Osteoblast (primary cell): ENCODE results near the gene BSG. TPM values are rescaled to one million over a fixed set of nuclear protein-coding genes. Genes with fewer than 3 reads are reported as not detected.

Experiments used
- DNase-seq: peaks from one replicate; pipeline ENCODE4 v3.0.0; 2011; ENCODE audit warnings: low spot score, mixed read lengths; ENCODE audit not compliant: insufficient read length; ENCODE audit errors: missing footprints
- H2AFZ ChIP-seq: 2 replicates; pipeline ENCODE4 v1.6.0; 2011; ENCODE audit warnings: mild to moderate bottlenecking, low read length
- H3K27ac ChIP-seq: 2 replicates; pipeline ENCODE4 v1.5.1; 2011; ENCODE audit warnings: mild to moderate bottlenecking, low read depth, low read length, moderate library complexity
- H3K27me3 ChIP-seq: 2 replicates; pipeline ENCODE4 v1.6.0; 2012; ENCODE audit warnings: mild to moderate bottlenecking, control low read depth, inconsistent platforms, low read length, moderate library complexity; ENCODE audit not compliant: insufficient read depth
- H3K36me3 ChIP-seq: 2 replicates; pipeline ENCODE4 v1.5.1; 2011; ENCODE audit warnings: mild to moderate bottlenecking, low read length, control low read depth, moderate library complexity; ENCODE audit not compliant: insufficient read depth
- H3K4me1 ChIP-seq: 2 replicates; pipeline ENCODE4 v1.5.1; 2011; ENCODE audit warnings: mild to moderate bottlenecking, low read length, control low read depth, moderate library complexity; ENCODE audit not compliant: insufficient read depth
- H3K4me2 ChIP-seq: 2 replicates; pipeline ENCODE4 v1.6.0; 2011; ENCODE audit warnings: mild to moderate bottlenecking, low read length; ENCODE audit not compliant: insufficient read depth
- H3K4me3 ChIP-seq: fragments of 200-600 bp; sonication (generic); 3 replicates; pipeline ENCODE4 v1.5.1; 2012; ENCODE audit warnings: mild to moderate bottlenecking, low read length, inconsistent platforms; ENCODE audit not compliant: insufficient read depth
- H3K79me2 ChIP-seq: 2 replicates; pipeline ENCODE4 v1.6.0; 2012; ENCODE audit warnings: mild to moderate bottlenecking, low read length, control low read depth, inconsistent platforms; ENCODE audit not compliant: insufficient read depth
- H3K9me3 ChIP-seq: 2 replicates; pipeline ENCODE4 v1.5.1; 2011; ENCODE audit warnings: low read depth, low read length, control low read depth
- H4K20me1 ChIP-seq: 2 replicates; pipeline ENCODE4 v1.6.0; 2012; ENCODE audit warnings: mild to moderate bottlenecking, low read length, control low read depth; ENCODE audit not compliant: insufficient read depth
- total RNA-seq: library from RNA; depleted of rRNA; stranded (reverse); fragments of >200 nt; gene quantifications from 2 replicates; pipeline ENCODE4 v1.2.3, GENCODE V29; 2012
- TF ChIP-seq, protein P1 (sequence below): IDR thresholded peaks from 2 replicates; pipeline ENCODE4 v1.5.1; 2011; ENCODE audit warnings: mild to moderate bottlenecking, low read depth, low read length, moderate library complexity; ENCODE audit errors: extremely low read depth

Gene BSG
- total RNA-seq, 1 donor, result 273 TPM

DNA sequence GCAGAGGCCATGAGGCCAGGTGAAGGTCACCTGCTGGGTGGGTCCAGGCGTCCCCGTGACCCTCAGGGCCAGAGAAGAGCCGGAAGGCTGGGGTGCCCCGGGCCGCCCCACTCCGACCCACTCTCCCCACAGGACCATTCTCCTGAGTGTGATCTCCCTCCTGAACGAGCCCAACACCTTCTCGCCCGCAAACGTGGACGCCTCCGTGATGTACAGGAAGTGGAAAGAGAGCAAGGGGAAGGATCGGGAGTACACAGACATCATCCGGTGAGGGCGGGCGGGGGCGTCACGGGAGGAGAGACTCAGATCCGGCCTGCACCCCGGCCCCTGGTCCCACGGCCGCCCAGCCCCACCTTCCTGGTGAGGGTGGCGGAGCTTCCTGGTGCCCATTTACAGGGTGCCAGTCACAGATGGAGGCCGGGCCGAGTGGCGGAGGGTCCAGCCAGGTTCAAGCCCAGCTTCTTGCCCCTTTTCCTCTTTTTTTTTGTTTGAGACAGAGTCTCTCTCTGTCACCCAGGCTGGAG, 35.5 kb upstream of the BSG start:
- peaks cover 66% of the 10 kb centered on the region for H3K79me2 ChIP-seq
- no peak overlapping the region for H2AFZ ChIP-seq
- H3K27ac ChIP-seq, result no peak overlapping the region
- no peak overlapping the region for H3K4me2 ChIP-seq
- H4K20me1 ChIP-seq, result peaks cover 50% of the 10 kb centered on the region
- TF ChIP-seq, protein P1, sequence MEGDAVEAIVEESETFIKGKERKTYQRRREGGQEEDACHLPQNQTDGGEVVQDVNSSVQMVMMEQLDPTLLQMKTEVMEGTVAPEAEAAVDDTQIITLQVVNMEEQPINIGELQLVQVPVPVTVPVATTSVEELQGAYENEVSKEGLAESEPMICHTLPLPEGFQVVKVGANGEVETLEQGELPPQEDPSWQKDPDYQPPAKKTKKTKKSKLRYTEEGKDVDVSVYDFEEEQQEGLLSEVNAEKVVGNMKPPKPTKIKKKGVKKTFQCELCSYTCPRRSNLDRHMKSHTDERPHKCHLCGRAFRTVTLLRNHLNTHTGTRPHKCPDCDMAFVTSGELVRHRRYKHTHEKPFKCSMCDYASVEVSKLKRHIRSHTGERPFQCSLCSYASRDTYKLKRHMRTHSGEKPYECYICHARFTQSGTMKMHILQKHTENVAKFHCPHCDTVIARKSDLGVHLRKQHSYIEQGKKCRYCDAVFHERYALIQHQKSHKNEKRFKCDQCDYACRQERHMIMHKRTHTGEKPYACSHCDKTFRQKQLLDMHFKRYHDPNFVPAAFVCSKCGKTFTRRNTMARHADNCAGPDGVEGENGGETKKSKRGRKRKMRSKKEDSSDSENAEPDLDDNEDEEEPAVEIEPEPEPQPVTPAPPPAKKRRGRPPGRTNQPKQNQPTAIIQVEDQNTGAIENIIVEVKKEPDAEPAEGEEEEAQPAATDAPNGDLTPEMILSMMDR, result no peak
- peaks cover 10% of the 10 kb centered on the region for H3K4me1 ChIP-seq
- no peaks in the 10 kb centered on the region for H3K9me3 ChIP-seq
- H3K4me3 ChIP-seq, result no peak overlapping the region
- no peak for DNase-seq
- H3K36me3 ChIP-seq, result peaks cover 11% of the 10 kb centered on the region
- H3K27me3 ChIP-seq, result no peaks in the 10 kb centered on the region

DNA sequence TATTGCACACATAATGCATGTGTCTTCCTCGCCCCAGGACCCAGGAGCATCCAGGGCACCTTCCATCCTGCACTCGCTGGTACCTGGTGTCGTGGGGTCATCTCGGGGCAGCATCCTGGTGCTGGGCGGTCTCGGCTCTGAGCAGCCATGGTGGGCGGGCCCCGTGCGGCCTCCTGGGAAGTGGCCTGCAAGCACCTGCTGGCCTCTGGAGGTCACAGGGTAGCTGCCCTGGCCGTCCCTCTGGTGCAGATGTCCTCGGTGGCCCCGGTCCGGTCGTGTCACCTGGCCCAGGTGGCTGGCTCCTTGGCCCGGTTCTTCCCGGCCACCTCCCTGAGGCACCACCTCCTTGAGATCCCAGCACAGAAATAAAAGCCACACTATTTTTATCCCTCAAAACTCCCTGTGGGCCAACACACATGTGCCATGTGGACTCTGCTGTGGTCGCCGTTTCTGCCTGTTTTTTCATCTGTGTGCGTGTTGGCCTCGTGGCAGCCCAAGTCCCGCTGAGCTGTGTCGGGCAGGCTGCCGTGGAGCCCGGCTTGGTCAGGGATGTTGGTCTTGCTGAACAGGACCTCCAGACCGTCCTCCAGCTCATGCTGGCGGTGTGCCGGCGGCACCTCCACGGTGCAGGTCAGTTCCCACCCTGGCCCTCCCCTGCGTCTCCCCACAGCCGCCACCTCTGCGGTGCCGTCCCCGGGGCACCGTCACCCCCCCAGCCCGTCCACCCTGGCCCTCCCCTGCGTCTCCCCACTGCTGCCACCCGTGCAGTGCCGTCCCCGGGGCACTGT, 33.6 kb upstream of the BSG start:
- peaks cover 3% of the 10 kb centered on the region for H3K4me1 ChIP-seq
- no peak overlapping the region for H2AFZ ChIP-seq
- H4K20me1 ChIP-seq, result peaks cover 36% of the 10 kb centered on the region
- H3K27ac ChIP-seq, result no peak overlapping the region
- no peak for DNase-seq
- no peak overlapping the region for H3K4me3 ChIP-seq
- TF ChIP-seq, protein P1, result no peak
- peaks cover 11% of the 10 kb centered on the region for H3K36me3 ChIP-seq
- no peak overlapping the region for H3K4me2 ChIP-seq
- H3K9me3 ChIP-seq, result no peaks in the 10 kb centered on the region
- H3K27me3 ChIP-seq, result no peaks in the 10 kb centered on the region
- peaks cover 47% of the 10 kb centered on the region for H3K79me2 ChIP-seq

DNA sequence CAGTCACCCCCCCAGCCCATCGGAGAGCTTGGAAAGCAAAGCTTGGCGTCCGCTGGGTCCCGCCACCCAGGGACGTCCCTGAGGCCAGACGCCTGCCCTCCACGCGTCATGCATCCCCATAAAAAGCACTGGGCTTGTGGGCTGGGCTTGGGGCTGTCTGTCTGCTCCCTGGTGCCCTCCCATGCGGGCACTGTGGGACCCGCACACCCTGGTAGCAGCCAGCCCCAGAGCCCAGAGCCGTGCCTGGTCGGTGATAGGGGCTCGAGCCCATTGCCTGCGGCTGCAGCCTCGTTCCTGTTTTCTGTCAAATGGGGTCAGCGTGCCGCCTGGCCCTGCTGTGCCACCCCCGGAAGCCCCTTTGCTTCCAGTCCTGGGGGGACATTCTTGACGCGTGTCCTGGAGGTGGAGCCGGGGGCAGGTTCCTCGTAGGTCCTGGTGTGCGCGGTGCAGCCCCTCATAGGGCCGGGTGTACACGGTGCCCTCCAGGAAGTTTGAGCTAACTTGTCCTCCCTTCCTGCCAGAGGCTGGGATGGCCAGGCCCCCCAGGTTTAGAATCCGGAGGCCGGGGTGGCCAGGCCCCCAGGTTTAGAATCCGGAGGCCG, 32.9 kb upstream of the BSG start:
- H3K4me3 ChIP-seq, result no peak overlapping the region
- TF ChIP-seq, protein P1, result no peak
- DNase-seq, result no peak
- H3K27ac ChIP-seq, result no peak overlapping the region
- H3K27me3 ChIP-seq, result no peaks in the 10 kb centered on the region
- H2AFZ ChIP-seq, result no peak overlapping the region
- H3K4me1 ChIP-seq, result no peaks in the 10 kb centered on the region
- no peak overlapping the region for H3K4me2 ChIP-seq
- H3K9me3 ChIP-seq, result no peaks in the 10 kb centered on the region
- peaks cover 41% of the 10 kb centered on the region for H3K79me2 ChIP-seq
- peaks cover 30% of the 10 kb centered on the region for H4K20me1 ChIP-seq
- H3K36me3 ChIP-seq, result peaks cover 11% of the 10 kb centered on the region
